Hindlimb muscle (tissue), 1 donor: ENCODE data around the gene TIAM2. TPM values are rescaled to one million over a fixed set of nuclear protein-coding genes. Genes with fewer than 3 reads are reported as not detected.
A peak's percentile ranks its signal among the peaks of the same experiment; 100 is the strongest.

Source experiments
- DNase-seq: peaks from one replicate; pipeline ENCODE4 v3.0.0-alpha.2; 2013
- polyA plus RNA-seq: library from polyadenylated mRNA; unstranded; fragments of 120-200 nt; gene quantifications from one replicate; pipeline ENCODE4 v1.2.1, GENCODE V29; 2013; ENCODE audit not compliant: insufficient read length

TIAM2 gene
- polyA plus RNA-seq, 1 donor: 13.6 TPM

DNA sequence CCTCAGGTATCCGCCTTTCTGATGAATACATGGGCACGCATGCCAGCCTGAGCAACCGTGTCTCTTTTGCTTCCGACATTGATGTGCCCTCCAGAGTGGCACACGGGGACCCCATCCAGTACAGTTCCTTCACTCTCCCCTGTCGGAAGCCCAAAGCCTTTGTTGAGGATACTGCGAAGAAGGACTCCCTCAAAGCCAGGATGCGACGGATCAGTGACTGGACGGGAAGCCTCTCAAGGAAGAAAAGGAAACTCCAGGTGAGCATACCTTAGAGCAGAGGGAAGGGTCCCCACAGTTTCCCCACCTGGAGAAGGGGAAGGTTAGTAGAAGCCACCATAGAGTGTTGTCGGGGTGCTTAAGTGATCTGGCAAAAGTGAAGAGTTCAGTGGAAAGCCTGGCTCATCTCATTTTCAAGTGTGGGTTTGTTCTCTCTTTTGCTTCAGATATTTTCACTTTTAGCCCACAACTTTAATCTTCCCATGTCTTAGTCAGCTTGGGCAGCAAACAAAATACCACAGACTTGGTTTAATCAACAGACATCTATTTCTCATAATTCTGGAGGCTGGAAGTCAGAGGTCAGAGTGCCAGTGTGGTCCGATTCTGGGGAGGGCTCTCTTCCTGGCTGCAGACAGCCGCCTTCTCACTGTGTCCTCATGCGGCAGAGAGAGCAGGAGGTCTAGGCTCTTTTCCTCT lies 135.2 kb downstream of the TIAM2 start:
- no peak for DNase-seq

DNA sequence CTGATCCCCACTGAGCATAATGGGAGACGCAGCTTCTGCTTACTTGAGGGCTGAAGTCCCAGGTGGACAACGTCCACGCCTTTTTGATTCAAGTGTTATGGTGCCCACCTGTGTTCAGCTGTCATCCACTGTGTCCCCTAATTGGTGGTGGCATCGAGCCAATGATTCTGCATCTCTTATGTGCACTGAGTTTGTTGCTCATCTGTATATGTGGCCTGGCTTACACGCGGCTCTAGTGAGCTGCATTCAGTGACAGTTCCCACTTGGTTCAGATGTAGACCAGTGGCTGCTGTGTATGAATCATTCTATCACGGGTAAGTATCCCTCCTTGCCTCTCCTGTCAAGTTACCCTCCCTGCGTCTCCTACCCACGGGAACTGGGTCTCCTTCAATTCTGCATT lies 137.5 kb downstream of the TIAM2 start:
- no peak for DNase-seq

DNA sequence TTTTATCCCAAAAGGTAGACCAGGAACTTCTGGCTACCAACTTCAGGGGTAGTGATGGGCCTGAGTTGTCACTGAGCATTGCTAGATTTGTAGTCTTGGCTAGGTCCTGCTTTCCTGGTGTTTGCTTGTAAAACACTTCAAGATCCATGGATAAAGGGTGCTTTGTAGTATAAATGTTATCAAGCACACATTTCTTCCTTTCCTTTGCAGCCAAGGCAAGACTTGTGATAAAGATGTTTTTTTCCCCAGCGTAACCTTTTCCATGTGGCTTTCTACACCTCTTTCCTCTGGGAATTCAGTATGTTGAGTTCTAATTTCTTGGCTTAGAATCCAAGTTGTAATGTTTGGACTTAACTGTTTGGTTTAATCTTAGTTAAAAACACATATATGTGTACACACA lies 145.9 kb downstream of the TIAM2 start:
- DNase-seq: no peak

DNA sequence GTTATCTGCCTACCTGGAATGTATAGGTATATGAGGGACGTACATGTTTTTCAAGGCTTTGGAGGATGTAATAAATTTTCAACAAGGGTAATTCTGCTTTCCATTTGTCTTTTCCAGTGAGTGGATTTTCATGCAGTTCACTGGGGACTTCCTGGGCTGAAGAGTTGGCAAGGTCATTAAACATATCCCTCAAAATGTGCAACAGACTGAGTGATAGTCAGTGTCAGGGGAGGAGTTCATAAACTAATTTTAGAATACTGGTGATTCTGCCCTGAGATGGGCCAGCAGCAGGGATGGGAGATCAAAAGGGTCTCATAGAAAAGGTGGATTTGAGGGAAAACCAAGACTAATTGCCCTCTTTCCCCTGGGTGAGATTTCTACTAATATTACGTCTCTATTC lies 146.4 kb downstream of the TIAM2 start:
- no peak for DNase-seq

DNA sequence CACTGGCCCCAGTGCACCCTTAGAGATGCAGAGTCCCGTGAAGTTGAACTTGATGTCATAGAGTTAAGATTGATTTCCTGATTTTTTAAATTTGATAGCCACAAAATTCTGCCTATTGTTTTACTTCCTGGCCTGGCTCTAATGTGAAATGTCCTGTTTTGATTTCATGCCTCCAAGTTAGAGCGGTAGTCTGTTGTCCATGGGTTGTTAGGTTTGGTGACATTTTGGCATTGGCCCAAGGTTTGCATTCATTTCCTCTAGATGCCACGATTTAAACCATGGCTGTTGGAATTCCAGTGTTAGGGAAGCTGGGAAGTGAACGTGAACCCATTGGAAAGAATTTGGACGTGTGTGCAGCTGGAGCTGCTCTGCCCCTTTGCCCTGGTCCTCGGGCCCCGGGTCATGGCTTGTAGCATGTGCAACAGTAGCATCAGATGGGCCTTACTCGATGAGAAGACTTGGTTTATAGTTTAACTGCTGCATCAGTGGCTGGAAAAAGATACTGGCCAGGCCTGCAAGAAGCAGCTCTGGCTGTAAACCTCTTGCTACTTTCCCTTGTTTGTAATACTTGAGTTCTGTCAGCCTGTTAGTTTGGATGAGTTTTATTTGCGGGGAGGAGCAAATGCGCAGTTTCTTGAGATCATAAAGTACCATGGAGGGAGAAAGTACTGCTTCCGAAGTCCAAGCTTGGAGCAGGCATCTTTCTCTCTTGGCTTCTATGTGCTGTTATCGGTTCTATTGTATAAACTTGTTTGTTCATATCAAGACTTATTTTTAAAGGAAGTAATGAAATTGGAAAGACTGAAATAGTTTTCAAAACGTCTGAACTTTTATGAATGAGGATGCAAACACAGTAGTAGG lies 147.3 kb downstream of the TIAM2 start:
- no peak for DNase-seq

DNA sequence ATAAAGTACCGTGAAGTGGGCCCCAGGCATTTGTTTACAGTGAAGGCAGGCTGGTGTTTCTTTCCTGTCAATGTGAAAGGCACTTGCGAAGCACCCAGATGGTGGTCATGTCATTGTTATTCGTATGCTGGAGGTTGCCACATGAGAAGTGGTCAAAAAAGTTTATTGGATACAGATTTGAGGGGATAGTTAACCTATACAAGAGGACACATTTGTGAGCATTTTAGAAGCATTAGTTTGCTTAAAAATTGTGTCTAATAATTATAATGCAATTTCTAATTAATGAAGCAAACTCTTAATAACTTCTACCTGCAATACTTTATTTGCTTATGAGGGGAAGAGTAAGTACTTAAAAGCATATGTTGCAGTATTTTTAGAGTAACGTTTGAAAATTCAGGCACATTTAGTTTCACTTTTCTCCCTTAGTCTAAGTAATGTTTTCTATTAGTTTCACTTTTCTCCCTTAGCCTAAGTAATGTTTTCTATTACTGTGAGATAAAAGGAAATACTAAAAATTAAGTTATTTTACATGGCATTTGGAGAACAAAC lies 148.0 kb downstream of the TIAM2 start:
- DNase-seq: no peak

DNA sequence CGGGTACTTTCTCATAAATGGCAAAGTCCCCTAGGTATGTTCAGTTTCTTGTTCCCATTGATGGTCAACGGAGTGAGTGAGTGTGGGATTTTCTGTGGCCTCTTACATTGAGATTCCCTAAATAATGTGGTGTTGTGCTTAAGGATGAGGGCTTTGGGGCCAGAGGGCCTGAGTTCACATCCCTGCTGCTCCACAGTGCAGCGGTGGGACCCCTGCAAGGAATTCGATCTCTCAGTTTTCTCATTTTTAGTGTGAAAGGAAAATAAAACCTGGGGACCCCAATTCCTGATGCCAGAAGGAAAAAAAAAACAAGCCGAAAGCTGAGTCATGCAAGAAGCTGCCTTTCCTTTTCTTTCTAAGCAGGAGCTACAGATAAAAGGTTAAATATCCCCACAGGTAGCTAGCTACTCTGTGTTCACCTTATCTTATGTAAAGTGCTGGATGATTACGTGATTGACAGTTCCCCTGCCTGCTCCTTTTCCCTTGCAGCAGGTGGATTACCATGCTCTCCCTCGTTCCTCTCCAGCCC lies 148.5 kb downstream of the TIAM2 start:
- peak; percentile 36 for DNase-seq

DNA sequence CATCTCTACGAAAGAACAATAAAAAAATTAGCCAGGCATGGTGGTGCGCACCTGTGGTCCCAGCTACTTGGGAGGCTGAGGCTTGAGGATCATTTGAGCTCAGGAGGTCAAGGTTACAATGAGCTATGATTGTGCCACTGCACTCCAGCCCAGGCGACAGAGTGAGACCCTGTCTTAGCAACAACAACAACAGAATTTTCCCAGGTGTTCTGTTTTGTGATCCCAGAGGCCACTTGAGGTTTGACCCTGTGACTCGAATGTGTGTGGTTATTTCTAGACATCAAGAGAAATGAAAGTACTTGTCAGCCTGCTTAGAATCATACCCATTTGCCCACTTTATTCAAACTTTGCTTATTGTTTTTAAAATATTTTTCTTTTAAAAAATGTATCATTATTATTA lies 151.1 kb downstream of the TIAM2 start:
- no peak for DNase-seq

DNA sequence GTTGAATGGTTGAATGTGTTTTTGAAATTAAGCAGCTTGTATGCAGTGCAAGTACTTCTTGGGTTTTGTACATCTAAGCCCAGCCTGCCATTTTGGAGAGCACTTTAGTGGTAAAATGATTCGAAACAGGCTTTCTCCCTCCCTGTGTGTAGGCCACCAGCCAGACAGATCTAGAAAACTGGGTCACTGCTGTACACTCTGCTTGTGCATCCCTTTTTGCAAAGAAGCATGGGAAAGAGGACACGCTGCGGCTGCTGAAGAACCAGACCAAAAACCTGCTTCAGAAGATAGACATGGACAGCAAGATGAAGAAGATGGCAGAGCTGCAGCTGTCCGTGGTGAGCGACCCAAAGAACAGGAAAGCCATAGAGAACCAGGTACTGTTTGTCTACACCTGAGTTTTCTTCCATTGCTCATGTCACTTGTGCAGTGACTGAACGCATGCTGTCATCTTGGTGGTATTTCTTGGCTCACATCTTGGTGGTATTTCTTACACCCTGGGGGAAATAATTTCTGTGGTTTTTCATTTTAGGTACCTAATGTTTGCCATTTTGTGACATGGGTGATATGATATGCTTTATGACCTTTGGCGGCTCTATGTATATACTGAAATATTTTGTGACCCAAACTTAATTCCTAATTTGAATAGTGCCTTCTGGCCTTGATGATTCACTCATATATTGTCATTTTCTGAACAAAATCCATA lies 153.0 kb downstream of the TIAM2 start:
- no peak for DNase-seq

DNA sequence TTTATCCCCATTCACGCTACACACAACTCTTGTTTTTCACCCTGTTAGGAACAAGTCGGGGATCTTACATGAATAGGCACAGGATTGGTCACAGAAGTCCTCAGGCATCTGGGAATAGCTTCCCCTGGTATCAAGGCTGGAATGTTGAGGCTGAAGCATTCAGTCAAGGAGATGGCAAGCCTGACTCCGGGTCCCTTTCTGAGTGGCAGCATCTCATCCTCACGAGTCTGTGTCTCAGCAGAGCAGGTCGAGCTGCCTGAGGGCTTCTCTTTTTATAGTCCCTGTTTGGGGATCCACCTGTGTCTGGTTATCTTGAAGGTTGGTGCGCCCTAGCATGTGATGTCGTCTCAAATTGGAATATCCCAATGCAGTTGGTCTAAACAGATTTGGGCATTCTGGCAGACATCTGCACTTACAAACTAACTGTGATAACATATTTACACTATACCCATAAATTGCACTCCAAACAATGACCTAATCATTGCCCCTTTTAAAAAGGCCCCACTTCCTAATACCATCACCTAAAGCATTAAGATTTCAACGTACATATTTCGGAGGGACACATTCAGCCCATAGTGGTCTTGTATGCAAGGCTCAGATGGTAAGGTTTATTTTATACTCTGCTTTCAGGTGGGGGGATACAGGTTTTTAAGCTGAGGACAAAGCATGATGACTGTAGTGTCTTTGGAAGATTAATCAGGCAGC lies 156.0 kb downstream of the TIAM2 start:
- no peak for DNase-seq

DNA sequence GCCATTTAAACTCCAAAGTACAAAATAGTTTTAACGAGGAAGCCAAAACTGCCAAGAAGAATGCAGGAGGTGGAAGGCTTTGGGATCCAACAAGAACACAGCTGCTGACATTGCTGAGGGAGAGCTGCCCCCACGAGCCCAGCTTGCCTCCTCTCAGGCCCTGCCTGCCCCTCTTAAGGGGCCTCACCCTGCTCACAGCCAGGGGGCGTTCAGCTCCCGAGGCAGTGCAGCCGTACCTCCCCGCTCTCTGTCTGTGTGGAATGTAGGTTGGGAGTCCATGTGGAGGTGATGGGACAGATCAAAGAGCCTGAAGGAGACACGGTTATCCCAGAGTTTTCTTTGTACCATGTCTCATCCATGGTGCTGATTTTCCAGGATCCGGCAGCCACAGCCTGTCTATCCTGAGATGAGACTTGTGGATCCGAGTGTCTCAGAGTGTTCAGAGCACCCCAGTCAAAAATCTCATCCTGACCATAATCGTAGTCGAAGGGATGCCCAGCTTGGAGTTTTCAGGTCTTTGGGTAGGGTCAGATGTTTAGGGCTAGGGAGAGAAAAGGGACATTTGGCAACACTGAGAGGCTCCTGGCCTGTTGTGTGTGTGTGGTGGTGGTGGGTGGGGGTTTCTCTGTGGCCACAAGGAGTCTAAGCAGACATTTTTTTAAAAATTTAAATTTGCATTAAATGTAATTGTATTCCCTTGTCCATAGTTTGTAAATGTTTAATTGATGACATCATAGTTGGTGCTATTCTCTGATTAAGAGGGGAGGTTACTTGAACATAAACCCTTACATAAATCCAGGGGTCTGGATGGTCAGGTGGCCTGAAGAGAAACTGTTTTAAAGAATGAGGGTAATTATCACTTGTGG lies 157.3 kb downstream of the TIAM2 start:
- DNase-seq: no peak

DNA sequence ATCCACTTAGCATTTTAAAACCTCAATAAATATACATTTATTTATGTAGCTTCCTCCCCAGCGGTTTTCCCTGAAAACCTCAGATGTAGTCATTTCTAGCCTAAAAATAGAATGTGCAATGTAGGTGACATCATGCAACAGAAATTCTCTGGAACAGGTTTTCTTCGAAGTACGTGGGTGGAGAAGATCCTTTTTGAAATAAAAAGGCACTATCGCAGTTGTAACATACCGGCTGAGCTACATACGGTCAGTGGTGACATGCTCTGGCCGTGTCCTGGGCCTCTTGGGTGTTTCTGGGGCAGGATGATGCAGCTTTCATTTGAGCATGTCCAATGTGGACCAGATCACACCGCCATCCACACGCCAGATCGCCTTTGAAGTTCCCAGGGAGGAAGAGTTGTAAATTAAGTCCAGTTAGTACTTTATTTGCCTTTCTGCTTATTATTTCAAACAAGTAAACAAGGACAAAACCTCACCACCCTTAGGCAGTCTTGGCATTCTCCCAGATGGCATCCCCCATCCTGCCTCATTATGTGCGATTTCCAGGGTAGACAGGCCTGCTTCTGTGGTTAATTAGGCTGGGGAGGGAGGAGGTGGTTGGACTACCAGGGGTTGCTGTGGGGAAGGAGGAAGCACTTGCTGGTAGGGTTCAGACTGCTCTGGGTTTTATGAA lies 159.2 kb downstream of the TIAM2 start:
- DNase-seq: peak; percentile 61

DNA sequence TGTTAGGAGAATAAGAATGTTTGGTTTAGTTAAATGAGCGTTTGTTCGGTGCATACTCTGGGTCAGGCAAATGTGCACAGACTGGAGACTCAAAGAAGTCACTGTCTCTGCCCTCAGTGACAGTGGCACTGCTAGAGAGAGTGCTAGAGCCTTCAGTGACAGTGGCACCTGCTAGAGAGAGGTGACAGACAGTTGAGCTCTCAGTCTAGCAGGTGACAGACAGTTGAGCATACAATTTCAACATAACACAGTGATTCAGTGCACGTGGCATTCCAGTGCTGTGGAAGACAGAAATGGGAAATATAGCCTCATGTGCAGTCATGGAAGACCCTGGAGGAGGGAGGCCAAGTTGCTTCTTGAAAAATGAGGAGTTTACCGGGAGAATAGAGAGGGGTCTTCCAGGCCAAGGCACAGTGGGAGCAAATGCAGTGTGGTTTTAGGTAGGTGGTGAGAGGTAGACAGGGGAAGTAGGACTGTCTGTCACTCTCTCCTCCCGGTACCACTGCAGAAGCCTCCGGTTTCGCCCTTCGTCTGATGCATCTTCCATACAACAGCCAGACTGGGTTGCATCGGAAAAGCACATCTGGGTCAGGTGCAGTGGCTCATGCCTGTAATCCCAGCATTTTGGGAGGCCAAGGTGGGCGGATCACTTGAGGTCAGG lies 160.8 kb downstream of the TIAM2 start:
- no peak for DNase-seq

DNA sequence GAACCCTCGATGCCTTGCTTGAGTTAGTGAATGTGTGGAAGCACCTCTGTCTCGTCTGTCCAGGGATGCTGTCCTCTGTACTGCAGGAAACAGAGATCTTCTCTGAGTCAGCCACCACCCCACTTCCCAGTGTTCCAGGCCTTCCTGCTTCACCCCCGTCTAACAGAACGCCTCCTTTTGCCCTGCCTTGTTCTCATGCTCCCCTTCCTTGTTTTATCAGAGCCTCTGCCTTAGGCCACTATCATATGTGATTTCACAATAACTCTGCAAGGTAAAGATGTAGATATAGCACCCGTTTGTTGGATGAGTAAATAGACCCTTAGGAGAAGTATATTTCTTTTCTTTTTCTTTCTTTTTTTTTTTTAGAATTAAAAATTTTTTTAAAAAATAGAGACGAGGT lies 162.0 kb downstream of the TIAM2 start:
- DNase-seq: no peak

DNA sequence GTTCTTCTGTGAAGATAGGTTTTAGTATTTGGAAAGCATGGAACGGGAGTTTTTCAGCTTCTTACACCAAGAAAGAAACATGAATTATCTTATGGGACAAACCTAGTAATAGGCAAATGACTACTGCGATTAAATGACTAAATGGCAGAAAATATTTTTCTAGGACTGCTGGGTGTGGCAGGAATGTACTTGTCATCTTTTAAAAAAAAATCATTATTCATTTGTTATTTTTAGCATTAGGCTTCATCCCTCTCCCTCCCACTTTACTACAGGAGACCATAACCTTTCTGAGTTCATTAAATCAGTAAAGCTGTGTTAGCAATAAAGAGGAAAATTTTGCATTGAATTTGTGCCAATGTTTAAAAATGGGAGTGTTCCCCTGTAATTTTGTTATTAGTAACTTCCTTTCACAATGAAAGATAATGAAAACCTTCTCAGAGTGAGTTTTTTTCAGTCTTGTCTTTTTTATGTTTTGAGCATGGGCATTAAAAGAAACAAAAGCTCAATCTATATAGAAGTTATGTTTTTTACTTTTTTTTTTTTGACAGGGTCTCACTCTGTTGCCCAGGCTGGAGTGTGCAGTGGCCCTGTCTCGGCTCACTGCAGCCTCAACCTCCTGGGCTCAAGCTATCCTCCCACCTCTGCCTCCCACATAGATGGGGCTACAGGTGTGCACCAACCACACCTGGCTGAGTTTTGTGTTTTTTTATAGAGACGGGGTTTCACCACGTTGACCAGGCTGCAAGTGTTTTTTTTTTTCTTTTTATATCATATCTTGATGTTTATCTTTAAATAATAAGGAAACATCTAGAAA lies 163.1 kb downstream of the TIAM2 start:
- DNase-seq: no peak

DNA sequence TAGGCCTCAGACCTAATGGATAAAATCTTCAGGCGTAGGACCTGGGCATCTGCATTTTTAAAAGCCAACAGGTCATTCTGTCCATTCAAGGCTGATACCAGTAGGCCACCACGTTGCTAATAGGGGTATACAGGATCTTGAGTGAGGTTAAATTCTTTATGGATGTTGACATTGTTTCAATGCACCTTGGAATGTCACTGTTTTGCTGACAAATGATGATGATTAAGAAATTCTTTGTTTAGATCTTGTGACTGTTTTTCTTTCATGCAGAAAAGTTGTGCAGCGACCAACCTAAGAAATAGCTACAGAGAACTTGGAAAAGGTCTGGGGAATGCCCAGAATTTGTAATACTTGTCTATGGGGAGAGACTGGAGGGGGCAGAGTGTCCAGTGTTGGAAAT lies 167.6 kb downstream of the TIAM2 start:
- DNase-seq: no peak

DNA sequence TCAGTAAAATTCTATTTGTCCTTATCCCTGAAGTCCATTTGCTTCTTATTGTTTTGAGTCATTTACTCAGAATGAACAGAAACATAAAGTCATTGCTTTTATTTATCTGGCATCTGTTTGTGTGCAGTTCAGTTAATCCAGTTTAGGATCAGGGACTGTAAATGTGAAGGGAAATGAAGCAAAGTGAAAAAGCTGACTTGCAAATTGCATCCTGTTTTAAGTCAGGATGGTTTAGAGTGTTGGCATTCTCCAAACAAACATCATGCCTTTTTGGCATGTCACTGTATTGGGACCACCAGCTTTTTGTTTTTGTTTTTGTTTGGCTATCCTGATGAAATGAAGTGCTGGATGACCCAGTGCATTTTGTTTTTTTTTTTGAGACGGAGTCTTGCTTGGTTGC lies 168.5 kb downstream of the TIAM2 start:
- DNase-seq: no peak

DNA sequence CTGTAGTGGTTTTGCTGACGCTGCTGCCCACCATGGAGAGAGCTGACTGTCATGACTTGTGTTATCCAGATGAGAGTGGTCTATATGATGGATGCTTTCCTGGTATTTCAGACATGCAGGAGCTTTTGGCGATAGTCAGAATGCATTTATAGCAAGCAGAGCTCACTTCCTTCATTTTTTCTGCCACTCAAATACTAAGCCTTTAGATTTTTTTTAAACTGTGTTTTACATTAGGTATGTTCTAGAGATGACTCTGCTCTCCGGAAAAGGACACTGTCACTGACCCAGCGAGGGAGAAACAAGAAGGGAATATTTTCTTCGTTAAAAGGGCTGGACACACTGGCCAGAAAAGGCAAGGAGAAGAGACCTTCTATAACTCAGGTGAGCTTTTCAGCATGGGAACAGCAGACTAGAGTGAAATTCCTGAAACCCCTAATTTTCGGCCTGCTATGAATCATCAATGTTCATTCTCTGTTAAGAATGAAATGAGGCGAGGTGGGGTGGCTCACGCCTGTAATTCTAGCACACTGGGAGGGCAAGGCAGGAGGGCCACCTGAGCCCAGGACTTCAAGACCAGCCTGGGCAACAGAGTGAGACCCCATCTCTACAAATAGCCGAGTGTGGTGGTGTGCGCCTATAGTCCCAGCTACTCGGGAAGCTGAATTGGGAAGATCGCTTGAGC lies 170.1 kb downstream of the TIAM2 start:
- no peak for DNase-seq

DNA sequence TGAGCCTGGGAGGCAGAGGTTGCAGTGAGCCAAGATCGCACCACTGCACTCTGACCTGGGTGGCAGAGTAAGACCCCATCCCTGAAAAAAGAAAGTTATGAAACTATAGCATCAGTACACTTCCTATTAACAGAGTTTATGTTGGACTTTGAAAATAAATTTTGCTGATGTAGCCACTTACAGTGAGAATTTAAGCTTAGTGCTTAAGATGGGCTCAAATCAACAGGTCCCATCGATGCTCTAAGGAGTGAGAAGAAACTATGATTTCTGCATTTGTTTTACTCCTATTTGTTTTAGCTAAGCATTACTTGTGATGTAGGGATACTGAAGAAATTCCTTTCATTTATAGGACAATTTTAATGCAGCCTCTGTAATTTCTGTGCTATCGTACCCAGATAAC lies 175.4 kb downstream of the TIAM2 start:
- no peak for DNase-seq
